Spinal cord (tissue), 10 donors: ENCODE measurements around the gene PIP5K1C. TPM values are rescaled to one million over a fixed set of nuclear protein-coding genes. Genes with fewer than 3 reads are reported as not detected.

Source experiments
- DNase-seq, 6 donors: peaks; one replicate each; pipeline versions ENCODE4 v3.0.0 to v3.0.0-alpha.2; 2013 to 2015; ENCODE audit warnings: low spot score in 6 of 6, low read depth in 4 of 6
- H3K27ac ChIP-seq: one replicate; pipeline ENCODE4 v1.5.1; 2013; ENCODE audit warnings: low read depth, low read length, control low read depth
- H3K27me3 ChIP-seq: one replicate; pipeline ENCODE4 v1.6.1; 2013; ENCODE audit warnings: low read length; ENCODE audit not compliant: control insufficient read depth, insufficient read depth
- H3K36me3 ChIP-seq: one replicate; pipeline ENCODE4 v1.6.1; 2013; ENCODE audit warnings: low read length; ENCODE audit not compliant: control insufficient read depth, insufficient read depth
- H3K4me1 ChIP-seq: one replicate; pipeline ENCODE4 v1.6.1; 2013; ENCODE audit warnings: low read length; ENCODE audit not compliant: control insufficient read depth, insufficient read depth
- H3K4me3 ChIP-seq: one replicate; pipeline ENCODE4 v1.5.1; 2013; ENCODE audit warnings: low read depth, low read length, control low read depth
- H3K9me3 ChIP-seq: one replicate; pipeline ENCODE4 v1.6.1; 2013; ENCODE audit warnings: low read length; ENCODE audit not compliant: control insufficient read depth, insufficient read depth
- WGBS: methylation state at CpG from one replicate; pipeline ENCODE4 v1.1.5; 2013; ENCODE audit warnings: missing lambda C conversion rate; ENCODE audit not compliant: insufficient coverage; 5-methylcytosine and 5-hydroxymethylcytosine counted together
- polyA plus RNA-seq, 2 donors: library from polyadenylated mRNA; unstranded; fragments of 120-200 nt; gene quantifications; one replicate each; pipeline ENCODE4 v1.2.1, GENCODE V29; 2013; ENCODE audit not compliant: insufficient read length in 2 of 2
- total RNA-seq, 2 donors: library from RNA; depleted of rRNA in 1 of 2; stranded (reverse); fragments of 120-200 nt in 1 of 2; fragments of >200 nt in 1 of 2; gene quantifications; one replicate each; pipeline versions ENCODE4 v1.2.3 to v1.2.4, GENCODE V29; 2013 to 2014
- donor health status: healthy.

The PIP5K1C gene
- total and polyA plus RNA-seq, 4 donors = 25.4 to 91.1 (median 56.0) TPM

GRCh38 chr19:3737487-3738205 lies 37.4 kb upstream of the PIP5K1C start:
- H3K27me3 ChIP-seq = no peaks in the 10 kb centered on the region
- H3K4me1 ChIP-seq = no peaks in the 10 kb centered on the region
- WGBS = 84% methylated on average over 9 of the region's 10 CpGs
- H3K9me3 ChIP-seq = no peaks in the 10 kb centered on the region
- no peak overlapping the region for H3K4me3 ChIP-seq
- DNase-seq = no peak
- no peaks in the 10 kb centered on the region for H3K36me3 ChIP-seq
- no peak overlapping the region for H3K27ac ChIP-seq

GRCh38 chr19:3736106-3736724 lies 35.9 kb upstream of the PIP5K1C start:
- WGBS = 87% methylated on average over 17 of the region's 21 CpGs
- no peak for DNase-seq
- Histone ChIP-seq H3K4me3 (no peak overlapping the region), H3K27ac (no peak overlapping the region), H3K36me3 (no peaks in the 10 kb centered on the region), H3K9me3 (no peaks in the 10 kb centered on the region), H3K4me1 (no peaks in the 10 kb centered on the region), H3K27me3 (no peaks in the 10 kb centered on the region)

GRCh38 chr19:3734310-3734600 lies 34.0 kb upstream of the PIP5K1C start:
- no peak overlapping the region for H3K27ac ChIP-seq
- DNase-seq = no peak
- H3K4me3 ChIP-seq = no peak overlapping the region
- H3K36me3 ChIP-seq = no peaks in the 10 kb centered on the region
- H3K4me1 ChIP-seq = no peaks in the 10 kb centered on the region
- no CpG with 5 or more reads among the region's 14 CpGs for WGBS
- H3K27me3 ChIP-seq = no peaks in the 10 kb centered on the region
- no peaks in the 10 kb centered on the region for H3K9me3 ChIP-seq

GRCh38 chr19:3733549-3734309 lies 33.5 kb upstream of the PIP5K1C start:
- H3K4me1 ChIP-seq = no peaks in the 10 kb centered on the region
- no peak overlapping the region for H3K4me3 ChIP-seq
- WGBS = 82% methylated on average over 15 of the region's 20 CpGs
- no peak overlapping the region for H3K27ac ChIP-seq
- H3K9me3 ChIP-seq = no peaks in the 10 kb centered on the region
- no peak for DNase-seq
- H3K36me3 ChIP-seq = no peaks in the 10 kb centered on the region
- H3K27me3 ChIP-seq = no peaks in the 10 kb centered on the region

DNA sequence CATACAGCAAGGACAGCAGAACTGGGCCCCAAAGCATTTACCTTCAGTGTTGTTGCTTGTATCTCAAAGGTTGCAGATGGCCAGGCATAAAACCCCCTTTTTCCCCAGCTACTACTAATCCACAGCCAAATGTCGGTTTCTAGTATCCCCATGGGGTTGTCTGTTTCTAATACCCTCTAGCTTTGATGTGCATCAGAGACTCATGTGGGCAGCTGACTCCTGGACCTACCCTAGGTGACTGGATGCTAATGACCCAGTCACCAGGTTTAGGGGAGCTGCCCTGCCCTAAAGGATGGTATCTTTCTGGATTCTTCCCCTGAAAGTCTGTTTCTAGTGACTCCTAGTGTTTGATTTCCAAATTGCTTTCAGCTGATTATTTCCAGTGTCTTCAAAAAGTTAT lies 31.8 kb upstream of the PIP5K1C start:
- H3K9me3 ChIP-seq = no peaks in the 10 kb centered on the region
- no CpG with 5 or more reads among the region's 1 CpG for WGBS
- no peak overlapping the region for H3K27ac ChIP-seq
- H3K4me3 ChIP-seq = no peak overlapping the region
- H3K4me1 ChIP-seq = no peaks in the 10 kb centered on the region
- no peaks in the 10 kb centered on the region for H3K27me3 ChIP-seq
- no peak for DNase-seq
- H3K36me3 ChIP-seq = no peaks in the 10 kb centered on the region

DNA sequence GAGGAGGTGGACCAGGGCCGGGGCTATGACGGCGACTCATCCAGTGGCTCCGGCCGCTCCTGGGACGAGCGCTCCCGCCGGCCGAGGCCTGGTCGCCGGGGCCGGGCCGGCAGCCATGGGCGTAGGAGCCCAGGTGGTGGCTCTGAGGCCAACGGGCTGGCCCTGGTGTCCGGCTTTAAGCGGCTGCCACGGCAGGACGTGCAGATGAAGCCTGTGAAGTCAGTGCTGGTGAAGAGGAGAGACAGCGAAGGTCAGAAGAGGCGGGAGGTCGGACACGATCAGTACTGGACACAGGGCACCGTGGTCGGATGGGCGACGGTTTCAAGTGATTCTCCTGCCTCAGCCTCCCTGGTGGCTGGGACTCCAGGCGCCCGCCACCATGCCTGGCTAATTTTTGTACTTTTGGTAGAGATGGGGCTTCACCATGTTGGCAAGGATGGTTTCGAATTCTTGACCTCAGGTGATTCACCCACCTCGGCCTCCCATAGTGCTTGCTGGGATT lies 30.2 kb upstream of the PIP5K1C start:
- no peak for DNase-seq
- 93% methylated on average over 32 of the region's 32 CpGs for whole genome bisulfite sequencing
- Histone ChIP-seq H3K4me1 (no peaks in the 10 kb centered on the region), H3K27ac (no peak overlapping the region), H3K4me3 (no peak overlapping the region), H3K36me3 (no peaks in the 10 kb centered on the region), H3K9me3 (no peaks in the 10 kb centered on the region), H3K27me3 (peaks cover 3% of the 10 kb centered on the region)

- WGBS = 17% methylated on average over 4 of the region's 14 CpGs
- DNase-seq = no peak
These were observed 25.5 kb upstream of the PIP5K1C start for GRCh38 chr19:3725640-3726310.

DNA sequence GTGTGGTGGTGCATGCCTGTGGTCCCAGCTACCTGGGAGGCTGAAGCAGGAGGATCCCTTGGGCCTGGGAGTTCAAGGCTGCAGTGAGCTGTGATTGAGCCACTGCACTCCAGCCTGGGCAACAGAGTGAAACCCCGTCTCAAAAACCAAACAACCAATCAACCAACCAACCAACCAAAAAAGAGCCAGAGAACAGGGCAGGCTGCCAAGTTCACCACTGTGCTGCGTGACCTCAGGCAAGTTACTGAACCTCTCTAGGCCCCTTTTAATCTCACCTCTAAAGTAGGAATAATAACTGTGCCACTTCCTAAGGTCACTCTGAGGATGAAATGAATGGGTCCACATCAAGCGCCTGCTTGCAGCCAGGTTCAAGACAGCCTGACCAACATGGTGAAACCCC lies 24.9 kb upstream of the PIP5K1C start:
- peaks cover 37% of the 10 kb centered on the region for H3K27me3 ChIP-seq

More at GRCh38 chr19:3725640-3726310, 25.5 kb upstream of the PIP5K1C start:
- Histone ChIP-seq H3K27ac (no peak overlapping the region), H3K36me3 (no peaks in the 10 kb centered on the region), H3K9me3 (no peaks in the 10 kb centered on the region), H3K4me1 (peaks cover 13% of the 10 kb centered on the region), H3K27me3 (peaks cover 30% of the 10 kb centered on the region), H3K4me3 (no peak overlapping the region)

GRCh38 chr19:3723883-3724282 lies 23.6 kb upstream of the PIP5K1C start:
- no peak for DNase-seq
- WGBS = 16% methylated on average over 7 of the region's 8 CpGs
- Histone ChIP-seq H3K9me3 (no peaks in the 10 kb centered on the region), H3K4me1 (peaks cover 15% of the 10 kb centered on the region), H3K36me3 (no peaks in the 10 kb centered on the region), H3K27ac (no peak overlapping the region), H3K27me3 (peaks cover 41% of the 10 kb centered on the region), H3K4me3 (no peak overlapping the region)

More for the DNA sequence above, 24.9 kb upstream of the PIP5K1C start:
- Histone ChIP-seq H3K4me3 (no peak overlapping the region), H3K36me3 (no peaks in the 10 kb centered on the region), H3K27ac (no peak overlapping the region), H3K4me1 (peaks cover 13% of the 10 kb centered on the region), H3K9me3 (no peaks in the 10 kb centered on the region)
- WGBS = 88% methylated on average over 1 of the region's 3 CpGs
- no peak for DNase-seq
